GM10248 (cell line): ENCODE measurements around the gene IL4R.

ENCODE experiments used
- CTCF ChIA-PET: fragments of 300-600 bp; sonication (Branson Sonifier 250); formaldehyde crosslinking; extraction: SDS; loops from one replicate; lab custom pipeline; 2021; ENCODE audit warnings: antibody characterized with exemption; lab: Yijun Ruan, JAX
- POLR2A ChIA-PET: fragments of 350-650 bp; sonication (Branson Sonifier 250); formaldehyde crosslinking; extraction: SDS; loops from one replicate; lab custom pipeline; 2020; ENCODE audit warnings: antibody characterized with exemption; lab: Yijun Ruan, JAX
- DNase-seq: peaks from one replicate; pipeline ENCODE4 v3.0.0; 2012; ENCODE audit errors: extremely low spot score
- CTCF ChIP-seq: IDR thresholded peaks from 2 replicates; pipeline ENCODE4 v1.5.1; 2012; ENCODE audit warnings: mild to moderate bottlenecking, low read depth; ENCODE audit errors: extremely low read depth, missing control alignments, control extremely low read depth

Gene IL4R

GRCh38 chr16:27311897-27312303, 1.9 kb upstream of the IL4R start:
- DNase-seq: no peak
- ChIA-PET POLR2A (interaction anchor here (0.6 kb wide), 1 partner anchor 90 kb away, joined by 3 read pairs; the partner anchor contains the start of gene IL21R), CTCF (interaction anchor here (0.8 to 1.8 kb wide), 5 partner anchors 13 to 132 kb away, joined by 3 to 6 read pairs (median 4); no protein-coding TSS in a partner anchor)
- TF ChIP-seq CTCF: no peak

- CTCF ChIA-PET: interaction anchor here (0.6 to 1.8 kb wide), 5 partner anchors 11 to 133 kb away, joined by 3 to 6 read pairs (median 4); no protein-coding TSS in a partner anchor
- POLR2A ChIA-PET: interaction anchor here (0.7 kb wide), 1 partner anchor 91 kb away, joined by 3 read pairs; no protein-coding TSS in a partner anchor
- no peak for DNase-seq
- TF ChIP-seq CTCF: no peak
Observed at GRCh38 chr16:27312580-27313421, 973 bp upstream of the IL4R start.

- TF ChIP-seq CTCF: no peak
- CTCF ChIA-PET: no interaction called here
- POLR2A ChIA-PET: no interaction called here
- peak; percentile 59 for DNase-seq
Observed at GRCh38 chr16:27314161-27314723, 468 bp downstream of the IL4R start.

- ChIA-PET CTCF (interaction anchor here (2.1 kb wide), 1 partner anchor 80 kb away, joined by 7 read pairs; no protein-coding TSS in a partner anchor), POLR2A (no interaction called here)
- no peak for TF ChIP-seq CTCF
- no peak for DNase-seq
Observed at GRCh38 chr16:27314986-27315332, 1.2 kb downstream of the IL4R start.

GRCh38 chr16:27315333-27316037, 1.7 kb downstream of the IL4R start:
- CTCF ChIA-PET: interaction anchor here (0.8 to 2.1 kb wide), 3 partner anchors 22 to 88 kb away, joined by 3 to 7 read pairs (median 3); no protein-coding TSS in a partner anchor

More at GRCh38 chr16:27315333-27316037, 1.7 kb downstream of the IL4R start:
- TF ChIP-seq CTCF: no peak
- DNase-seq: no peak
- POLR2A ChIA-PET: interaction anchor here (0.6 kb wide), 1 partner anchor 8 kb away, joined by 7 read pairs; no protein-coding TSS in a partner anchor
